ENCODE measurements around the gene SPTBN5.

- TF ChIP-seq POLR2A (IDR thresholded peaks at IDR 0.05; ENCODE audit: low read length), result no peak
- TF ChIP-seq GATA1 (IDR thresholded peaks at IDR 0.05; ENCODE audit: low read depth, low read length), result no peak
Measured at GRCh38 chr15:41915255-41915994, 21.6 kb upstream of the SPTBN5 start.

All from erythroblast (primary cell).